Measurements from ENCODE around the gene VEGFA. TPM values are rescaled to one million over a fixed set of nuclear protein-coding genes. Genes with fewer than 3 reads are reported as not detected.

VEGFA gene
- total RNA-seq, 1 experiment from 2014 or later, result 407 TPM

GRCh38 chr6:43727634-43728033 lies 42.4 kb upstream of the VEGFA start:
- CTCF ChIA-PET, result interaction anchor here (0.8 to 1.2 kb wide), 2 partner anchors 199 to 343 kb away, joined by 3 read pairs; no protein-coding TSS in a partner anchor
- H3K4me3 Mint-ChIP-seq (ENCODE audit: low read depth, unreplicated experiment), result no peak overlapping the region

DNA sequence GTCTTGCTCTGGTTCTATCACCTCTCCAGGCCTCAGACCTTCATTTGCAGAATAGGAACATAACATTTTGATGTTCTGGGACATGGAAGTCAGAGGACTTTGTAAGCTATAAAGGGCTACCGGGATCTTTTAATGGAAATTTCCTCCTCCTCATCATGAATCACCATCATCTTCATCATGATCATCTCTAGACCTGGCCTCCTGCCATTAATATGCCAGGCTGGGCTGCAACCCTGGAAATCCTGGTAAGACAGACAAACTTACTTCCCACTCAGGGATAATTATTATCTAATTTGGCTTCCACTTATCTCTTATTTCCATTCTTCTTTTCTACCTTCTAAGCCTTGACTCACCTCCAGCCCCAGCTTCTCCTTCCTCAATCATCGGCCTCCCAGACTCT lies 41.4 kb upstream of the VEGFA start:
- H3K4me3 Mint-ChIP-seq (ENCODE audit: low read depth, unreplicated experiment), result no peak overlapping the region
- peaks cover 17% of the 10 kb centered on the region for H3K36me3 Mint-ChIP-seq (ENCODE audit: insufficient read depth, unreplicated experiment)
- no peaks in the 10 kb centered on the region for H3K27me3 Mint-ChIP-seq (ENCODE audit: unreplicated experiment)
- no peak for TF ChIP-seq CTCF (IDR thresholded peaks at IDR 0.05; ENCODE audit: unreplicated experiment)
- BruUV-seq (replicated peaks), result no TSS peak
- peaks cover 44% of the 10 kb centered on the region for H3K4me1 Mint-ChIP-seq (ENCODE audit: low read depth, unreplicated experiment)
- H3K27ac Mint-ChIP-seq (ENCODE audit: unreplicated experiment), result no peak overlapping the region
- H3K9me3 Mint-ChIP-seq (ENCODE audit: low read depth, unreplicated experiment), result peaks cover 12% of the 10 kb centered on the region
- DNase-seq, result no peak
- CTCF ChIA-PET, result interaction anchor here (1.2 kb wide), 2 partner anchors 25 to 198 kb away, joined by 3 read pairs; no protein-coding TSS in a partner anchor
- intact Hi-C loops (cut with micrococcal nuclease; ENCODE audit: unreplicated experiment), result no loop called here

More at GRCh38 chr6:43727634-43728033, 42.4 kb upstream of the VEGFA start:
- Mint-ChIP-seq H3K4me1 (ENCODE audit: low read depth, unreplicated experiment) (peaks cover 54% of the 10 kb centered on the region), H3K9me3 (ENCODE audit: low read depth, unreplicated experiment) (peaks cover 12% of the 10 kb centered on the region), H3K27ac (ENCODE audit: unreplicated experiment) (no peak overlapping the region), H3K36me3 (ENCODE audit: insufficient read depth, unreplicated experiment) (peaks cover 17% of the 10 kb centered on the region), H3K27me3 (ENCODE audit: unreplicated experiment) (no peaks in the 10 kb centered on the region)
- TF ChIP-seq CTCF (IDR thresholded peaks at IDR 0.05; ENCODE audit: unreplicated experiment), result no peak
- intact Hi-C loops (cut with micrococcal nuclease; ENCODE audit: unreplicated experiment), result no loop called here
- DNase-seq, result no peak
- no TSS peak for BruUV-seq (replicated peaks)

GRCh38 chr6:43729537-43729936 lies 40.5 kb upstream of the VEGFA start:
- Mint-ChIP-seq H3K4me3 (ENCODE audit: low read depth, unreplicated experiment) (no peak overlapping the region), H3K36me3 (ENCODE audit: insufficient read depth, unreplicated experiment) (peaks cover 14% of the 10 kb centered on the region), H3K27me3 (ENCODE audit: unreplicated experiment) (no peaks in the 10 kb centered on the region), H3K4me1 (ENCODE audit: low read depth, unreplicated experiment) (peaks cover 34% of the 10 kb centered on the region), H3K27ac (ENCODE audit: unreplicated experiment) (no peak overlapping the region), H3K9me3 (ENCODE audit: low read depth, unreplicated experiment) (peaks cover 12% of the 10 kb centered on the region)
- BruUV-seq (replicated peaks), result no TSS peak
- DNase-seq, result no peak
- intact Hi-C loops (cut with micrococcal nuclease; ENCODE audit: unreplicated experiment), result no loop called here
- CTCF ChIA-PET, result no interaction called here
- TF ChIP-seq CTCF (IDR thresholded peaks at IDR 0.05; ENCODE audit: unreplicated experiment), result no peak

DNA sequence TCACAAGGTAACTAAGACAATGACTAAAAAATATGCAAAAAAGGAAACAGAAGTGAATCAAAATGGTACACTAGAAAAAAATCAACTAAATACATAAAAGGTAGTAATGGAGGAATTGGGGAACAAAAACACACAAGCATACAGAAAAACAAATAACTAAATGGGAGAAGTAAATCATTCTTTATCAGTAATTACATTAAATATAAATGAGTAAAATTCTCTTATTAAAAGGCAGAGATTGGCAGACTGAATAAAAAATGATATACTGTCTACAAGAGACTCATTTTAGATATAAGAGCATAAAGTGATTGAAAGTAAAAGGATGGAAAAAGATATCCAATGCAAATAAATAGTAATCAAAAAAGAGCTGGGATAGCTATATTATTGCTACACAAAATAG lies 39.4 kb upstream of the VEGFA start:
- no TSS peak for BruUV-seq (replicated peaks)
- H3K4me1 Mint-ChIP-seq (ENCODE audit: low read depth, unreplicated experiment), result peaks cover 24% of the 10 kb centered on the region
- peaks cover 12% of the 10 kb centered on the region for H3K9me3 Mint-ChIP-seq (ENCODE audit: low read depth, unreplicated experiment)

More for the DNA sequence above, 39.4 kb upstream of the VEGFA start:
- CTCF ChIA-PET, result no interaction called here
- Mint-ChIP-seq H3K36me3 (ENCODE audit: insufficient read depth, unreplicated experiment) (peaks cover 3% of the 10 kb centered on the region), H3K27ac (ENCODE audit: unreplicated experiment) (no peak overlapping the region), H3K27me3 (ENCODE audit: unreplicated experiment) (no peaks in the 10 kb centered on the region), H3K4me3 (ENCODE audit: low read depth, unreplicated experiment) (no peak overlapping the region)
- no peak for TF ChIP-seq CTCF (IDR thresholded peaks at IDR 0.05; ENCODE audit: unreplicated experiment)
- intact Hi-C loops (cut with micrococcal nuclease; ENCODE audit: unreplicated experiment), result no loop called here
- no peak for DNase-seq
